HG03095 (cell line): ENCODE results near the gene PTH2.
"Not testable (repeated sequence)": the region's sequence is repeated elsewhere in the genome, so short reads cannot be mapped to it uniquely, and the experiment has no call there.

Experiments
- ATAC-seq: cut with Tn5 transposase; IDR thresholded peaks from one replicate; pipeline ENCODE4 v1.9.1; 2021; ENCODE audit warnings: moderate library complexity; ENCODE audit not compliant: unreplicated experiment

Gene PTH2, protein sequence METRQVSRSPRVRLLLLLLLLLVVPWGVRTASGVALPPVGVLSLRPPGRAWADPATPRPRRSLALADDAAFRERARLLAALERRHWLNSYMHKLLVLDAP

DNA sequence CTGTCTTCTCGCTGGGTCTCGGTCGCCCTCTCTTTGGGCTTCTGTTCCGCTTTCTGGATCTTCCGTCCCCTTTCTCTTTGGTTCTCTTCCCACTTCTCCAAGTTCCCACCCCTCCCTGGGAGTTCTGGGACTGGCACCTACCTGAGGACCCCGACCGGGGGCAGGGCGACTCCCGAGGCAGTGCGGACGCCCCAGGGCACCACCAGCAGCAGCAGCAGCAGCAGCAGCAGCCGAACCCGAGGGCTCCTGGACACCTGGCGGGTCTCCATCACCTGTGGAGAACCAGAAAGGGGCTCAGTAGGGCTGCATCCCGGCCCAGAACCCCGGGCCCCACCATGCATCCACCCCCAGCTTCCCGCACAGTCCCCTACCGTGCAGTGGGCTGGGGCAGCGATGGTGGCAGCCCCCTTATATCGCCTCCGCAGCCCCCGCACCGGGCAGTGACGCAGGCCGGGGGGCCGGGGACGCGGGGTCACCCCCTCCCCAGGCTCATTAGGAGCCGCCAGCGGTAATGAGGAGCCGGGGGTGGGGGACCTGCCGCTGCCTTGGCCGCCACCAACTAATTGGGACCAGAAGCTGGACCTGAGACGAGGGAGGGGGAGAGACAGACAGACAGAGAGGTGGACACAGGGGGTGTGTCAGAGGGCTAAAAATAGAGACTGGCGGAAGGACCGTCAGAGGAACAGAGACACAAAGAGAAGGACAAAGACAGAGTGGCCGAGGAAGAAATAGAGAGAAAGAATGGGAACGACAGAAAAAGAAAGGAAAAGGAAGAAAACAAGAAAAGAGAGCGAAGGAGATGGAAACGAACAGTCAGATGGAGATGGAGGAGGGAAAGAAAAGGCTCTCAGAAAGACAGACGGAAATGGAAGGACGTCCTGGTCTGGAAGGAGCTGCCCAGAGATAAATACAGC lies at the start of gene PTH2:
TSS of gene PTH2 (minus strand) at position 371 of the 914 bp plus-strand sequence. CDS start at position 269, 102 bp downstream.
- ATAC-seq, result no peak

DNA sequence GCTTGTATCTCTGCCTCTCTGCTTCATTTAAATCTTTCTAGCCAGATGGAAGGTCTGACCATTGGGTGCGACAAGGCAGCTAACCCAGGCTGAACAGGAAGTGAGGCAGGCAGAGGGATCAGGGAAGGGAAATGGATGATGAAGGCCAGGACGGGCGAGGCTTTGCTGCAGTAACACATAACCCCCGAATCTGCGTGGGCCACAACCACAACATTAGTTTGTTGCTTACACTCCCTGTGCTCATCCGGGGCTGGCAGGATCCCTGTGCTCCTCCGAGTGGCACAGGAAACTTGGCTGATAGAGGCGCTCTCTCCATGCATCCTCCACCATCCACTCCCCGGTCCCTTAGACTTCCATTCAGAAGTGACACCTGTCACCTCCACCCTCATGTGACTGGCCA lies 49.7 kb upstream of the PTH2 start:
- no peak for ATAC-seq

DNA sequence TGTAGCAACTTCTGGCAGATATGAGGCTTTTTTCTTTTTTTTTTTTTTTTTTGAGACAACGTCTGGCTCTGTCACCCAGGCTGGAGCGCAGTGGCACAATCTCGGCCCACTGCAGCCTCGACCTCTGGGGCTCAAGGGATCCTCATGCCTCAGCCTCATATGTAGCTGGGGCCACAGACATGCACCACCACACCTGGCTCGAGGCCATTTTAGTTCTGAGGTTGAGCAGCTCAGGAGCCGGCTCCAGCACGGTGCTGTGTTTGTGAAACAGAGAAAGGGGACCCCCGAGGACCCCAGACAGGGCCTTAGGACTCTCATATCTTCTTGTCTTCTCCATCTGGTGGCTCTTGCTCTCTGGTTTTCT lies 47.4 kb upstream of the PTH2 start:
- no peak for ATAC-seq

DNA sequence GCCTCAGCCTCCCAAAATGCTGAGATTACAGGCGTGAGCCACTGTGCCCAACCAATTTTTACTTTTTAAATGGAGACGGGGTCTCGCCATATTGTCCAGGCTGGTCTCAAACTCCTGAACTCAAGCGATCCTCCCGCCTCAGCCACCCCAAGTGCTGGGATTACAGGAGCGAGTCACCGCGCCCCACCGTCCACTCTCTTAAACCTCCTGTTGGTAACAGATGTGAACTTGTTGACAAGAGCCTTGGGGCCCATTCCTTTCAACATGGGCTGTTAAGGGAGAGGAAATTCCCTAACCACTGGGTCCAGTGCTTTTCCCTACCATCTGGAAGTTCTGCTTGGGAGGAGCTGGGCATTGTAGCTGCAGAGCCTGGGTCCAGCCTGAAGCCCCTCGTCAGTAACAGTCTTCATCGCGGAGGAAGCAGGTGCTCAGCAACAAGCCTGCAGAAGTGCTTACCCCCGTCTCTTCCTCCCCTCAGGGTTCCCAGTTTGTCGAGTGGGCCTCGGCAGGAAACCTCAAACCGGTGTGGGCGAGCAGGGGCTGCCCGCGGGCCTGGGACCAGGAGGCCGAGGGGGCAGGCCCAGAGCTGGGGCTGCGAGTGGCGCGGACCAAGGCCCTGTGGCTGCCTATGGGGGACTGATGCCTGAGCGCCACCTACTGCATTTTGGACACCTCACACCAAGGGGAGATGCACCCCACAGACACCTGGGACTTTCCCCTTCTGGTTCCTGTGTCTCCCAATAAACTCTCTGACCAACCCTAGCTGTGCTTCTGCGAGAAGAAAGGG lies 46.8 kb upstream of the PTH2 start:
- ATAC-seq, result no peak

DNA sequence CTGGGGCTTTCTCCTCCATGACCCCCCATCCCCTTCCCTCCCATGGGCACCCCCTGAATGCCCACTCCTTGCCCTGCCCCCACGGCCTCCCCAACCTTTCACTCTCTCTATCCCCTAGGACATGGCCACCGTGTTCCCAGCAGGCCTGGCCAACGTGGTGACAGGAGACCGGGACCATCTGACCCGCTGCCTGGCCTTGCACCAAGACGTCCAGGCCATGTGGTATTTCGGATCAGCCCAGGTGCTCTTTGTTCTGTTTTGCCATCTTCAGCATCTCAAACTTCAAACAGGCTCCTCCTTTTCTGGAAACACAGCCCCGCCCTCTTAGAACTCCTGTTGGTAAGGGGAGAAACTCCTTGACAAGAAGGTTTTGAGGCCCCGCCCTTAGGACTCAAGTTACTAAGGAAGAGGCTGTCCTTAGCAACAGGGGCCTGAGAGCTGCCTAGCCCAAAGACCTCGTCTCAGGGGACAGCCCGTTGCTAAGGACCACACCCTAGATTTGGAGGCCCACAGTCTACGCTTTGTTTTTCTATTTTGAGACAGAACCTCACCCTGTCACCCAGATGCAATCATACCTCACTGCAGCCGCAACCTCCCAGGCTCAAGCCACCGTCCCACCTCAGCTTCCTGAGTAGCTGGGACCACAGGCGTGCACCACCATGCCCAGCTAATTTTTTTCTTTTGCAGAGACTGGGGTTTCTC lies 45.7 kb upstream of the PTH2 start:
- peak; percentile 45 for ATAC-seq

DNA sequence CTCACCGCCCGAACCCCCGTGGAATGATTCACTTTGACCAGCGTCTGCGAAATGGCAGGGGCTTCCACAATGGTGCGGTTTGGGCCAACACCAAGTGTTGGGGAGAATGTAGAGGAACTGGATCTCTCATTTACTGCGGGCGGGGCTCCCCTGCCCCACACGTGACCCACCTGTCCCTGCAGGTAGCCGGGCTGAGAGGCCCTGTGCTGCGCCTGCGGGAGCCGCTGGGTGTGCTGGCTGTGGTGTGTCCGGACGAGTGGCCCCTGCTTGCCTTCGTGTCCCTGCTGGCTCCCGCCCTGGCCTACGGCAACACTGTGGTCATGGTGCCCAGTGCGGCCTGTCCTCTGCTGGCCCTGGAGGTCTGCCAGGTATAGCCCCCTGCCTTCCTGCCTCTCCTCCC lies 45.0 kb upstream of the PTH2 start:
- ATAC-seq, result no peak

DNA sequence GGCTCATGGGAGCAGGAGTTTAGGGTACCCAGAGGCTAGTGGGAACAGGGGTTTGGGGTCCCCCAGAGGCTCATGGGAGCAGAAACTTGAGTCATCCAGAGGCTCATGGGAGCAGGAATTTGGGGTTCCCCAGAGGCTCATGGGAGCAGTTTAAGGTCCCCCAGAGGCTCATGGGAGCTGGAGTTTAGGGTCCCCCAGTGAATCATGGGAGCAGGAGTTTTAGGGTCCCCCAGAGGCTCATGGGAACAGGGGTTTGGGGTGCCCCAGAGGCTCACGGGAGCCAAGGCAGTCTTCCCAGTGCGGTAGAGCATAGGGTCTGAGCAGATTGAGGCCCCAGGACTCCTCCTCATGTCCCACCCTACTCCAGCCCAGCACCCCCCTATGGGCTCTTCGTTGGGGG lies 42.1 kb upstream of the PTH2 start:
- no peak for ATAC-seq

DNA sequence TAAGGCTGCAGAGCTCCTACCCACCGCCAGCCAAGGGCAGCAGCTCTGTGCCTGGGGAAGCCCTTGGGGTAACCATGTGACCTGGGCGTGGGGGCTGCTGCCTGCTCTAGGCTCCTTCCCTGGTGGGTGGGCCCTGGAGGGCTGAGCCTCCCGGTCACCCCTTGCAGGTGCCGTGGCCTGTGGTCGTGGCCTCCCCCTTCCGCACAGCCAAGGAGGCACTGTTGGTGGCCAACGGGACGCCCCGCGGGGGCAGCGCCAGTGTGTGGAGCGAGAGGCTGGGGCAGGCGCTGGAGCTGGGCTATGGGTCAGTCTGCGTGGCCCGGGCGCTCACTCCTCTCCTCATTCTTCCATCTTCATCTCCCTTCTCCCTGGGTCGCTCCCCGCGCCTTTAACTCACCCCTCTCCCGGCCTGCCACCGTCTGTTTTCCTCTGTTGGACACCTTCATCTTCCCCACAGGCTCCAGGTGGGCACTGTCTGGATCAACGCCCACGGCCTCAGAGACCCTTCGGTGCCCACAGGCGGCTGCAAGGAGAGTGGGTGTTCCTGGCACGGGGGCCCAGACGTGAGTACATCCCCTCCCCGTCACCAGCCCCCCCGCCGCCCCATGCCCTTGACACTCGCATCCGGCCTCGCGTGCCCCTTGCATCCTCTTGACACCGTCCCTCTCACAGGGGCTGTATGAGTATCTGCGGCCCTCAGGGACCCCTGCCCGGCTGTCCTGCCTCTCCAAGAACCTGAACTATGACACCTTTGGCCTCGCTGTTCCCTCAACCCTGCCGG lies 40.9 kb upstream of the PTH2 start:
- no peak for ATAC-seq

DNA sequence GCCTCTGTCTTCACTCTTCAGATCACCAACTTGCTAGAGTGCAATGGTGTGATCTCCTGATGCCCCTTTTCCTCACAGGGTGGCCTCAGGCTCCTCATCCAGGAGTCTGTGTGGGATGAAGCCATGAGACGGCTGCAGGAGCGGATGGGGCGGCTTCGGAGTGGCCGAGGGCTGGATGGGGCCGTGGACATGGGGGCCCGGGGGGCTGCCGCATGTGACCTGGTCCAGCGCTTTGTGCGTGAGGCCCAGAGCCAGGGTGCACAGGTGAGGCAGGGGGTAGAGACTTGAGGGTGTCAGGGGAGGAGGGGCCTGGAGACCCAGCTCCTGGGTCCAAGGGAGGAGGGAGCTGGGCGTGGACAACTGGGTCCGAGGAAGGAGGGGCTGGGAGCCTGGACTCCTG lies 39.3 kb upstream of the PTH2 start:
- no peak for ATAC-seq

DNA sequence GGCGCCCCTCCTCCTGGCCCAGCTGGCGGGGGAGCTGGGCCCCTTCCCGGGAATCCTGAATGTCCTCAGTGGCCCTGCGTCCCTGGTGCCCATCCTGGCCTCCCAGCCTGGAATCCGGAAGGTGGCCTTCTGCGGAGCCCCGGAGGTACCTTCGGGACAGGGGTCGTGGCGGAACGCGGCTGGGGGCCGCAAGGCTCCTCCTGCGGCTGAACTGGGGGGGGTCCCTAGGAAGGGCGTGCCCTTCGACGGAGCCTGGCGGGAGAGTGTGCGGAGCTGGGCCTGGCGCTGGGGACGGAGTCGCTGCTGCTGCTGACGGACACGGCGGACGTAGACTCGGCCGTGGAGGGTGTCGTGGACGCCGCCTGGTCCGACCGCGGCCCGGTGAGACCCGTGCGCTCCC lies 38.4 kb upstream of the PTH2 start:
- no peak for ATAC-seq

DNA sequence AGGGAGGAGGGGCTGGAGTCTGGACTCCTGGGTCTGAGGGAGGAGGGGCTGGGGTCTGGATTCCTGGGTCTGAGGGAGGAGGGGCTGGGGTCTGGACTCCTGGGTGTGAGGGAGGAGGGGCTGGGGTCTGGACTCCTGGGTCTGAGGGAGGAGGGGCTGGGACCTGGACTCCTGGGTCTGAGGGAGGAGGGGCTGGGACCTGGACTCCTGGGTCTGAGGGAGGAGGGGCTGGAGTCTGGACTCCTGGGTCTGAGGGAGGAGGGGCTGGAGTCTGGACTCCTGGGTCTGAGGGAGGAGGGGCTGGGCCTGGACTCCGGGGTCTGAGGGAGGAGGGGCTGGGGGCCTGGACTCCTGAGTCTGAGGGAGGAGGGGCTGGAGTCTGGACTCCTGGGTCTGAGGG lies 37.9 kb upstream of the PTH2 start:
- not testable (repeated sequence) for ATAC-seq

DNA sequence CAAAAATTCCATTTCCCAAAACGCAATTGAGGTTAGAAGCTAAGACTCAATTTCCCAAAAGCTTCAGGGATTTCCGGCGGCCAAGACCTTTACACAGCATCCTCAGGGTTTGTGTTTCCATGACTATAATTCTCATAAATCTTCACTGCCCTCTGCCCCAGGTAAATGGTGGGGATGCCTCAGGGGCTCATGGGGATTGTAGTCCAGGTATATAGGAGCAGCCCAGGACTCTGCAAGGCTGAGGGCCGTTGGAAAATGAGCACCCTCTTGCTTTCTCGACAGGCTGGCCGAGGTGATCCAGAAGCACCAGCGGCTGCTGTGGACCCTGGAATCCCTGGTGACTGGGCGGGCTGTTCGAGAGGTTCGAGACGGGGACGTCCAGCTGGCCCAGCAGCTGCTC lies 36.1 kb upstream of the PTH2 start:
- no peak for ATAC-seq

DNA sequence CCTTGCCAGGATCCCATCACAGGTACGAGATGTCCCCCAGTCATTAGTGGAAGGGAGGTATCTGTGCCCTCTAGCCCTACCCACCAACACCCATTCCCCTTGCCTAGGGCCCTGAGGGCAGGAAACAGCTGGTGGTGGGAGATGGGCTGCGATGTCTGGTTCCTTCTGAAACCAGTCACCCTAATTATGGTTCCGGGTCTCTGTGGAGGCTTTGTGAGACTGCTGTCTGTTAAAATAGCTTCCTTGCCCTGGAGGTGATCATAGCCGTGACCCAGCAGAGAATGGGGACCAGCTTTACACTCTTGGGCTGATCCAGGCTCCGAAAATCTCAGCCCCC lies 35.3 kb upstream of the PTH2 start:
- no peak for ATAC-seq

DNA sequence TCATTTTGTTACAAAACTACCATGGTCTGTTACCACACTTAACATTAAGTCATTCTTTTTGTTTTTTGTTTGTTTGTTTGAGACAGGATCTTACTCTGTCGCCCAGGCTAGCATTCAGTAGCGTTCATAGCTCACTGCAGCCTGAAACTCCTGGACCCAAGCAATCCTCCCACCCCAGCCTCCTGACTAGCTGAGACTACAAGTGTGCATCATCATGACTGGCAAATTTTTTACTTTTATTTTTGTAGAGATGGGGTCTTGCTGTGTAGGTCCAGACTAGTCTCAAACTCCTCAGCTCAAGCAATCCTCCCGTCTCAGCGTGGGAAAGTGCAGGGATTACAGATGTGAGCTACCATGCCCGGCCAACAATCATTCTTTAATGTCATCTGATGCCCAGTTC lies 33.1 kb upstream of the PTH2 start:
- ATAC-seq, result no peak

DNA sequence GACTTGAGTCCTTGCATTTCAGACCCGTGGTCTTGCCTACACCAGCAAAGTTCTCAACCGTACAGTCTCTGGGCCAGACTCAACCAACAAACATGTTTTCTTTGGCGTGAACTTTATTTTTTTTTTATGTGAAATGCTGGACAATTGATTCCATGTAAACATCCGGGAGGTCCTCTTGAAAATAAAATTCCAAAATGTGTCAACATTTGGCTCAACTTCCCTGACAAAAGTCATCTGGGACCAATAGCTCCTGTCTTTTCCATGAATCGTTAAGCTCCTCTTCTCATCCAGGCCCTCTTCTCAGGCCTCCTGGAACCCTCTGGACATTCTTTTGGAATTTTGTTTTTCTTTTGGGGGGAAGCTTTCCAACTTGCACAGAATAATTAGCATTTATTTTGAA lies 32.5 kb upstream of the PTH2 start:
- no peak for ATAC-seq

DNA sequence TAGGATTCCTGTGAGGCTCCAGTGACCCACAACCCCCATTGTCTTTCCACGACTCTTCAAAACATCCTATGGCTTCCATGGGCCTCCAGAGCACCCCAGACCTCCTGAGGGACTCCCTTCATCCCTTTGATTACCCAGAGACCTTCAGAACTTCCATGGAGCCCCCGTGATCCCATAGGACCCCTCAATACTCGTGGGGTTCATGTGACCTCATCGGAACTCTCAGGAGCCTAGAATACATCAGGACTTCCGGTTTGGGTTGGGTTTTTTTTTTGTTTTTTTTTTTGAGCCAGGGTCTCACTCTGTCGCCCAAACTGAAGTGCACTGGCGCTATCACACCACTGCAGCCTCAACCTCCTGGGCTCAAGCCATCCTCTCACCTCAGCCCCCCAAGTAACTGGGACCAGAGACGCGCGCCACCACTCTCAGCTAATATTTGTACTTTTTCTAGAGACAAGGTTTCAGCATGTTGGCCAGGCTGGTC lies 30.6 kb upstream of the PTH2 start:
- no peak for ATAC-seq

DNA sequence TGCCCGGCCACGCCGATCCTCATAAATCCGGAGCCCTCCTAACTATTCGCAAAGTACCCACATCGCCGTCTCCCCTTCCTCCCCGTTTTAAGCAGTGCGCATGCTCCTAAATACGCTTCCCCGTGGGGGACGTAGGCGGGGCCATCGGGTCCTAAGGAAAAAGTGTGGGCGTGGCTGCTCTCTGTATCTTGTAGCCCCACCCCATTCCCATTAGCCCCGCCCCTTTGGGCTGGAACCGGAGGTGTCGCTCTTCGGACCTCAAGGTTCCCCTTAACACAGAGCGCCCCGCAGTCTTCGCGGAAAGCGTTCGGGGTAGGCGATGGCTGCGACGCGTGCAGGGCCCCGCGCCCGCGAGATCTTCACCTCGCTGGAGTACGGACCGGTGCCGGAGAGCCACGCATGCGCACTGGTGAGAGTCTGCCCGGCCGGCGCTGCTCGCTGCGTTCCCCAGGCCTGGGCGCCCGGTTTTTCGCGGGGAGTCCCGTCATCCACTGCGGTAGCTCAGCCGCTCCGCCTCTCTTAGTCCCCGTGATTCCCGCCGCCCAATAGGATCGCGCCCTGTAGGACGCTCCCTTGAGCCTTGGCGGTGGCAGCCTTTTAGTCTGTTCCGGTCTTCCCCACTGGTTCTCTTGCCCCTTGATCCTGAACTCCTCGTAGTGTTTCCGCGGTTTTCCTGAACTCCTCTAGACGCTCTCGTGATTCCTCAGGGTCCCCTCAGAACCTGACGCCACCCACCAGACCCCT lies 29.9 kb upstream of the PTH2 start, which contains the start of gene ALDH16A1:
TSS of gene ALDH16A1 (plus strand) at position 213 of the 744 bp plus-strand sequence. CDS start at position 320, 107 bp downstream.
- ATAC-seq, result peak; percentile 77

DNA sequence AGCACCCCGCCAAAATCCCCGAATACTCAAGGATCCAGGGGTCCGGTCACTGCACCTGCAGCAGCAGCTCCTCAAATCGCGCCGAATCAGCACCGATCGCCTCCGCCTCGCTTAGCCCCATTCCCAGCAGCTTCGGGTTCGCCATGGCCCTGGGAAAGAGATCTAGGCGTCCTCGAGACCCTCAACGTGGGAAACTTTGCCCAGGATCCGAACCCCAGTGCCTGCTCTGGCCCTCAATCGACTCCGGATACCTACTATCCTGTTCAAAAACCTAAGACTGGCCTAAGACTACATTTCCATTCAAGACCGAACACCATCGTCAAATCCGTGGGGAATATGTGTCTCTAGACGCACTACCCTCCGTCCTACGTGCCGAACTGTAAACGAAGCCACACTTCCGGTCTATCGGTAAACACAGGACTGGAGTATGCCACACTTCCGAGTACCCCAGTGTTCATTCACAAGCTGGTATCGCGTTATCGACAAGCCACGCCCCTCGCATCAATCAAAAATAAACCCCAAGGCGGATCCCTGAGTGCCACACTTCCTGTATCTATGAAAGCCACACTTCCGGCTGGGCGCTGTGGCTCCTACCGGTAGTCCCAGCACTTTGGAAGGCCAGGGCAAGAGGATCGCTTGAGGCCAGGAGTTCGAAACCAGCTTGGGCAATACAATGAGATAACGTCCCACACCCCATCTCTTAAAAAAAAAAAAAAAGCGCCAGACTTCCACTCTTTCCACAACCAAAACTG lies 28.4 kb upstream of the PTH2 start, which contains the start of gene PIH1D1:
TSS of gene PIH1D1 (minus strand) at position 385 of the 752 bp plus-strand sequence. CDS start at position 145, 240 bp downstream.
- peak; percentile 53 for ATAC-seq

DNA sequence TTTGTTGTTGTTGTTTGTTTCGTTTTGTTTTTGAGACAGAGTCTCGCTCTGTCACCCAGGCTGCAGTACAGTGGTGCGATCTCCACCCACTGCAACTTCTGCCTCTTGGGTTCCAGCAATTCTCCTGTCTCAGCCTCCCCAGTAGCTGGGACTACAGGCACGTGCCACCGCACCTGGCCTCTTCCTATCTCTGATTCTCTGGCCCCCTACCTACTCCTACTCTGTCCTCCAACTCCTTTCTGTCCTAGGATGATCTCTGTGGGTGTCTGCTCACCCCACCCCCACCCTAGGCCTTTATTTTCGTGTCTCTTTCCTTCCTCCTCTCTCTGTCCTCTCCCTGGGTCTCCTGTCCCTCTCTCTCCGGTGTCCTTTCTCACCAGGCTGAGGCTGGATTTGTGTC lies 27.2 kb upstream of the PTH2 start:
- no peak for ATAC-seq
